ENCODE results near the gene KLHL22.

KLHL22 gene

DNA sequence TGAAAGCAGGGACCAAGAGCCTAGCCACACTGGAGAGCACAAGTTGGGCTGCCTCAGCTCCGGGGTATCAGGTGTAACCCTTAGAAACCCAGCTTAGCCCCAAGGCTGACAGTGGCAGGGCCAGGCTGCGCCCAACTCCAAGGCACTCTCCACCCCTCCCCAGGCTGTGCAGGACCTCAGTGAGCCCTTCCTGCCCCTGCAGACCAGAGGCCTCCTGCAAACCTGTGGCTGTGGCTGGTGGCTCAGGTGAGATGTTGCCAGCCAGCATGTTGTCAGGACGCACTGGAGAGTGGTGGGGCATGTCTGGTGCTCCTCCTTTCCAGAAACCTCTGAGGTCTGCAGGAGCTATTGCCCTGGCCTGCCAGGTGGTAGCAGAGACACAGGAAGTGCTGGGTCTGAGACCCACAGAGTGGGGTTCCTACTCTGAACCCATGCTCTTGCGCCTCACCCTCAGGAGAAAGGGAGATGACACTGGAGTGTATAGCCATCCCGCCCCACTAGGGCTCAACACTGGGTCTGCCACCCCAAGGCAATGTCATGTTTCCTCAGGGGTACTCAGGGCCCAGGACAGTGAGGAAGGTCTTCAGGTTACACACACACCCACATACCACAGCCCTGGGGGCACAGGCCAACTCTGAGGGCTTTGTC is 55.5 kb downstream of the KLHL22 start:
- DNase-seq = no peak
- Mint-ChIP-seq H3K9me3 (no peaks in the 10 kb centered on the region), H3K4me1 (peaks cover 9% of the 10 kb centered on the region), H3K27ac (no peak overlapping the region), H3K27me3 (peaks cover 36% of the 10 kb centered on the region), H3K4me3 (no peak overlapping the region)
- ATAC-seq = no peak

DNA sequence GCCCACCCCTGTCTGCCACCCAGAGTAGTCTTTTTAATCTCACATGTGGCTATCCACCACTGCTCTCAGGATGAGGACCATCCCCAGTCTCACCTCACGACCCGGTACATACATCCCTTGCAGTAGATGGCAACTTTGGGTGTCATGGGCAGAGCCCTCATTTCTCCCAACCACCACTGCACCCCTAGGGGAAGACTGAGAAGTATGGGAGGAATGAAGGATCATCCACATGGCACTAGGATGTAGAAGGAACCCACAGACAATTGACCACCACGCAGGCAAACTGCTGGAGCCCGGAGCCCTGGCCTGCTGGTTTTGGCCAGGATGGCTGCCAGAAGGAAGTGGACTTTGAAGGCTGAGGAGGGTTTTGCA is 56.1 kb downstream of the KLHL22 start:
- DNase-seq (no peak), ATAC-seq (no peak)
- no peak overlapping the region for H3K27ac Mint-ChIP-seq
- peaks cover 41% of the 10 kb centered on the region for H3K27me3 Mint-ChIP-seq
- H3K4me3 Mint-ChIP-seq = no peak overlapping the region
- peaks cover 9% of the 10 kb centered on the region for H3K4me1 Mint-ChIP-seq
- no peaks in the 10 kb centered on the region for H3K9me3 Mint-ChIP-seq

DNA sequence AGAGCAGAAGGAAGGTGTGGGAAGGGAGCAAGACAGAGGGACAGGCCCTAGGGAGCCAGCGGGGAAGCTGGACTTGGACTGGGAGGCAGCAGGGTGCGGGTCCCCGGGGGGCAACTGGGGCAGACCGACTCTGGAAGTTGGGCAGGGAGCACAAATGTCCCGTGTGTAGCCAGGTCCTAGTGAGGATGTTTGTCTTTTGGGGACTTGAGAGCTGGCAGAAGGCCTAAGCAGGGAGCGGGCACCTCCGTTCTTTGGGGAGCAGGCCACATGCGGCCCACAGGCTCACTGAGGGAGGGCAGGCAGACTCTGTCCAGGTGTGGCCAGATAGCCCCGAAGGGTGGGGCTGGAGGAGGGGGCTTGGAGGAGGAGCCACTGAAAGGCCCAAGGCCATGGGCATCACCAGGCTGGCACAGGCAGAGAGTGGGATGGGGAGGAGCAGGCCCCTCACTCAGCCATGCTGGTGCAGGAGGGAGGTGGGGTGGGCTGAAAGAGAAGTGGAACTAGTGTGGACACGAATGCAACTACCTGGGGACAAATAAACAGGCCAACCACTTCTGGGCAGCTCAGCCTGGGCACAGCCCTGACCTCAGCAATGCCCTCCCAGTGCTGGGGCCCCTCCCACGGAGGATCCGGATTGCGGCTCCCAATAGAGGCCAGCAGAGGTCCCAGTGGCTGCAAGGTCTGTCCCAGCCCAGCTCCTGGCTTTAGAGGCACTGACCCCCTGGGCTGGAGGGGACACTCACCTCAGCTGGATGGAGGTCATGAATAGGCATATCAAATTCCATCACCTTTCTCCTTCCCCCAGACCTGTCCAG is 56.7 kb downstream of the KLHL22 start:
- H3K27ac Mint-ChIP-seq = no peak overlapping the region

DNA sequence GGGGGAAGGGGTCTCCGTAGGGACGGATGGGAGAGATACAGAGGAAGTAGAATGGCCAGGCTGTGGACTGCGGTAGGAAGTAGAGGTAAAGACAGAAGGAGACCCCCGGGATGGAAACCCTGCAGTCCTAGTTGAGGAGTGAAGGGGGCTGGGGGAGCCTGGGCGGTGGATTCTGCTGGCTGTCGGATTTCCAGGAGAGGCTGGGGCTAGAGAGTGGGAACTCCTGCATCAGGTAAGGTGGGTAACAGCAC is 57.2 kb downstream of the KLHL22 start:
- Mint-ChIP-seq H3K27me3 (peaks cover 53% of the 10 kb centered on the region), H3K4me3 (peak overlapping the region in 1 of 2 donors; percentile 2), H3K4me1 (peaks cover 9% of the 10 kb centered on the region), H3K27ac (no peak overlapping the region), H3K9me3 (no peaks in the 10 kb centered on the region)
- ATAC-seq = no peak
- DNase-seq = no peak

More for the DNA sequence above, 56.7 kb downstream of the KLHL22 start:
- no peak for DNase-seq
- Mint-ChIP-seq H3K9me3 (no peaks in the 10 kb centered on the region), H3K4me3 (no peak overlapping the region), H3K27me3 (peaks cover 47% of the 10 kb centered on the region), H3K4me1 (peaks cover 9% of the 10 kb centered on the region)
- ATAC-seq = no peak

DNA sequence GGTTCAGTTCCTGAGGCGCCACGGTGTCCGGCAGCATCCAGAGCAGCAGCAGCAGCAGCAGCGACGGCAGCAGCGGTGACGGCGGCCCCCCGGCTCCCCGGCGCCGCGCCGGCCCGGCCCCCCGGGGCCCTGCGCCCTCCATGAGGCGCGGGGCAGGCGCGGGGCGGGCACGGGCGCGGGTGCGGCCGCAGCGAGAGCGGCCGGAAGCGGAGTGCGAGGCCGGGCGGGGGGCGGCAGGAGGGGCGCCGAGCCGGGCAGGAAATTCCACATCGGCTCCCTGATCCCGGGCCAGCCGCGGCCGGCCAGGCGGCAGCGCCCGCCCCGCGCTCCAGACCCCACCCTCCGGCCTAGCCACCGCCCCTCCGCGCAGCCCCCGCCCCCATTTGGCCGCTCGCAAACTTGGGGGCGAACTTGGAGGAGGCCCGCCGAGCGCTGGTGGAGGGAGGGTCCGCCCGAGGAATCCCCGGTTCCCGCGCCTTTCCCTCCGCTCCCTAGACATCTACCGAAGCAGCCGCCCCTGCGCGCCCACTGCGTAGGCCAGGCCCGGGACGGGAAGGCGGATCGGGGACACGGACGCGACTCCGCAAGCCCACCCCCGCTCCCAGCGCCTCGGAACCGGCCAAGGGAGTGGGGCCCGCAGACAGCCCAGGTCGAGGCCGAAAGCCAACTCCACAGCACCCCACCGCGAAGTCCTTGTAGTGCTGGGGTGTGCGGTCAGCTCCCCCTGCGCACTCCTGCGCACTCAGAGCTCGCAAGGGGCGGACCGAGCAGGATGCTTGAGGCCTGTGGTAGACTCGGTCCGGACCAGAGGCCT is 57.8 kb downstream of the KLHL22 start, which contains the start of gene SCARF2:
TSS of gene SCARF2 (minus strand) at position 213 of the 814 bp plus-strand sequence. CDS start at position 142, 71 bp downstream.
- Mint-ChIP-seq H3K4me1 (peaks cover 9% of the 10 kb centered on the region), H3K27me3 (peaks cover 58% of the 10 kb centered on the region), H3K27ac (peak within 1 kb of the TSS in 1 of 2 donors; percentile 48), H3K9me3 (no peaks in the 10 kb centered on the region), H3K4me3 (peak within 1 kb of the TSS; percentile 76 to 82)
- DNase-seq = no peak
- peak; percentile 34 for ATAC-seq

DNA sequence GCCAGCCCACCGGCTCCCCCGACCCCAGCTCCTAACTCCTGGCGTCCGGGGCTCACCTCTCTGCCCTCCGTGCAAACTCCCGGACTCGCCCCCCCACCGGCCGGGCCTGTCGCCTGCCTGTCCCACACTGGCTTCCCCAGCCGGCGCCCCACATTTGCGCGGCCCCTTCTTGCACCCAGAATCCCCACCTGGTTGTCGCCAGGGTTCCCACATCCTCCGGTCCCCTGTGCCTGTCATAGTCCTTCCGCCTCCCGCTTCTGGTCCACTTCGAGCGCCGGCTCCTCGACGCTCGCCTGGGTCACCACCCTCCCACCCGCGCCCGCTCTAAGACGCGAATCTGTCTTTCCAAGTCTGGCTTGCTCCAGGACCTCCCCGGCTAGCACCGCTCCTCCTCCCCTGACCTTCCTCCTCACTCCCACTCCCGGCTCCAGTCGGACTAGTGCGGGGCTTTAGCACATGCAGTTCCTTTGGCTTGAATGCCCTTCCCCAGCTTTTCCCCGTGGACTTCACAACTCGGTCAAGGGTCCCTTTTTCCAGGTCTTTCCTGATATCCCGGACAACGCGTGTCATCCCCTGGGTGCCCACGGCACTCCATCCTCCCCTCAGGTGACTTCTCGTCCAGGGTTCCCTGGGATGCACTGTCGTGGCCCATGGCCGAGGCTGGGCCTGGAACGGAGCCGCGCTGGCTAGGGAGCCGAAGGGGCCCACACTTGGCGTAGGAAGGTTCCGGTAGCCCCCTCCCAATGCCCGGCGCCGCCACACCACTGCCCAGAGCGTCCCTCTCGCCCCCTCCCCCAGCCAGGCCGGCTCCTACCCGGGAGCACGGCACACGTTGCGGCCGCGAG is 58.6 kb downstream of the KLHL22 start:
- DNase-seq (no peak), ATAC-seq (peak; percentile 21)
- peaks cover 66% of the 10 kb centered on the region for H3K27me3 Mint-ChIP-seq
- H3K4me3 Mint-ChIP-seq = peak overlapping the region; percentile 76 to 82
- peaks cover 12% of the 10 kb centered on the region for H3K4me1 Mint-ChIP-seq
- peak overlapping the region in 1 of 2 donors; percentile 48 for H3K27ac Mint-ChIP-seq
- no peaks in the 10 kb centered on the region for H3K9me3 Mint-ChIP-seq

DNA sequence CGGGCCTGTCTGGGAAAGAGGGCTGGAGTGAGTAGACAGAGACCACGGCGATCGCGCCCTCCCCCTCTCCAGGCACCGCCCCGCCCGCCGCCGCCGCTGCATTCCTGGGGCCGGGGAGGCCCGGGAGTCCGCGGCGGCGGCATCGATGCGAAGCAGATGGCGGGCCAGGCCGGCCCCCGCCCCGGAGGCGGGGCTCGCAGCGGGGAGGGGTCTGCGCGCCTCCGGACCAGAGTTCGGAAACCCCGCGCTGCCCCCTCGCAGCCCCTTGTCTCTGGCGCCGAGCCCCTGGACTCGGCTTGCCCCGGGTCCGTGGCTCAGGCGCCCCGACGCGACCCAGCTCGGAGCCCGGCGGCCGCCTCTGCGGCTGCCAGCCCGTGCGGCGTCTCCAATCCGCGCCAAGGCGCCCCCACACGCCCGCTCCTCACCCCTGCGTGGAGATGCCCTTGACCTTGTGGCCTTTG is 59.3 kb downstream of the KLHL22 start:
- Mint-ChIP-seq H3K4me1 (peaks cover 18% of the 10 kb centered on the region), H3K27me3 (peaks cover 71% of the 10 kb centered on the region), H3K27ac (no peak overlapping the region), H3K9me3 (no peaks in the 10 kb centered on the region), H3K4me3 (peak overlapping the region; percentile 76 to 82)
- DNase-seq = no peak
- ATAC-seq = peak; percentile 23

DNA sequence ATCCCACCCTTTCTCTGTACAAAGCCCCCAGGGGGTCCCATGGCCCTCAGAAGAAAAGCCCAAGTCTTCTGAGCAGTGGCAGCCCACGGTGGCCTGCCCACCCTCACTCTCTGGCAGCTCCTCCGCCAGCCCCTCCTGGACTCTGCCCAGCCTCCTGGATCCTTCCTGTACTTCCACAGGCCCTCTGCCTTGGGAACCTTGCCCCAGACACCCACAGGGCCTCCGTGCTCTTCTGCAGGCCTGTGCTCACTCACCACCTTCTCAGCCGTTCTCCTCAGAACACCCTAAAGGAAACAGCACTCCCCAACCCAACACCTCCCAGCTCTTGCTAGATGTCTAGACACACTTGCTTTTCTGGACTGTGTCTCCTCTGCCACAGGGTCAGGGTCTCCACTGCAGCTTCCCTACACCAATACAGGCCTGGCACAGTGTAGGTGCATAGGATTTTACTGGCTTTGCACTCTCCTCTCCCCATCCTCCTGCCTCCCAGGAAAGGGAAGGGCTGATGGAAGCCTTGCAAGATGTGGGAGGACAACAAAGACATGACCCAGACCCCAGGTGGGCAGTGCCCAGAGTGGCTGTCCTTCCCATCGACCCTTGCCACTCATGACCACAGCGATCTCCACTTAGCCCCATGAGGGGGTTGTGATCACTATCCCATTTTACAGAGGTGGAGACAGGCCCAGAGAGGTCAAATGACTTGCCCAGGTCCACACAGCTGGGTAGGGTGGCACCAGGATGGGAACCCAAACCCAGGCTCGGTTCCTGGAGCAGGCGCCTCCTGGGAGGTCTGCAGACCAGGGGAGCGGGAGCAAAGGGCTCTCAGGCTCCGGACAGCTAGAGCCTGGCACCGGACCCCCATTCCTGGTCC is 59.9 kb downstream of the KLHL22 start:
- peaks cover 77% of the 10 kb centered on the region for H3K27me3 Mint-ChIP-seq
- H3K27ac Mint-ChIP-seq = no peak overlapping the region
- DNase-seq (no peak), ATAC-seq (no peak)
- H3K4me3 Mint-ChIP-seq = peak overlapping the region in 1 of 2 donors; percentile 29
- H3K9me3 Mint-ChIP-seq = no peaks in the 10 kb centered on the region
- H3K4me1 Mint-ChIP-seq = peaks cover 24% of the 10 kb centered on the region

DNA sequence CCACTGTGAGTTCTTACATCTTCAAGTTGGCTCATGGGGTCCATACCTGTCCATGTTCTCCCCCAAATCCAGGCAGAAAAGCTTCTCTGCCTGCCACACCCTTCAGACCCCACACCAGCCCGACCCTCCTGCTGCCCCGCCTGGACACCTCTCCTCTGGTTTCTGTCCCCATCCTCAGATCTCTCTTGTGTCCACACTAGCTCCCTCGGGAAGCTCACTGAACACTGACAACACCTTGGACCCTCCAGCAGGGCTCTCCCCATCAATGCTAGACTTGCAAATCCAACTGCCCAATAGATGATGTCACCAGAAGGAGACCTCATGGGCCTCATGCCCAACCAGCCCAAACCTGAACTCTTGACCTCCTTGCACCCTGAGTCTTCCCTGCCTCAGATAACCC is 60.8 kb downstream of the KLHL22 start:
- H3K4me1 Mint-ChIP-seq = peaks cover 33% of the 10 kb centered on the region
- ATAC-seq = no peak
- no peak overlapping the region for H3K27ac Mint-ChIP-seq
- peaks cover 86% of the 10 kb centered on the region for H3K27me3 Mint-ChIP-seq
- no peak for DNase-seq
- no peaks in the 10 kb centered on the region for H3K9me3 Mint-ChIP-seq
- no peak overlapping the region for H3K4me3 Mint-ChIP-seq

DNA sequence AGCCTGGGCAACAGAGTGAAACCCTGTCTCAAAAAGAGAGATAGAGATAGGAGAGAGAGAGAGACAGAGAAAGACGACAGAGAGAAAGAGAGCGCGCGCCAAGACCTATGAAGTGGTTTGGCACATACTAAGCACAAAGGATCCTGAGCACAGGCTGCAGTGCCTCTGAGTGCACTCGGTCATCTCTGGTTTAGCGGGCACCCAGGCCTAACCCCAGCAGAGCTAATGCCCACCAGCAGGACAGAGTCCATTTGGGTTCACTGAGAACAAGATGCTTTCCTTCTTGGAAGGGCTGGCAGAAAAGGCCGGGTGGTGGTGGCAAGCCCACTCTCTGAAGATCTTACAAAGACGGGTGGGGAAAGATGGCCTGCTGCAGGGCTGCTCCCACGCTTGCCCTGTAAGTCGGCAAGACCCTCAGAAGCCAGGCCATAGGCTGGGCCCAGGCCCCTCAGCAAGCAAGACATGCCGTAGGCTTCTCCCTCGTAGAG is 61.3 kb downstream of the KLHL22 start:
- no peaks in the 10 kb centered on the region for H3K9me3 Mint-ChIP-seq
- peaks cover 37% of the 10 kb centered on the region for H3K4me1 Mint-ChIP-seq
- DNase-seq = no peak
- H3K27ac Mint-ChIP-seq = no peak overlapping the region
- no peak overlapping the region for H3K4me3 Mint-ChIP-seq
- H3K27me3 Mint-ChIP-seq = peaks cover 90% of the 10 kb centered on the region
- ATAC-seq = no peak

DNA sequence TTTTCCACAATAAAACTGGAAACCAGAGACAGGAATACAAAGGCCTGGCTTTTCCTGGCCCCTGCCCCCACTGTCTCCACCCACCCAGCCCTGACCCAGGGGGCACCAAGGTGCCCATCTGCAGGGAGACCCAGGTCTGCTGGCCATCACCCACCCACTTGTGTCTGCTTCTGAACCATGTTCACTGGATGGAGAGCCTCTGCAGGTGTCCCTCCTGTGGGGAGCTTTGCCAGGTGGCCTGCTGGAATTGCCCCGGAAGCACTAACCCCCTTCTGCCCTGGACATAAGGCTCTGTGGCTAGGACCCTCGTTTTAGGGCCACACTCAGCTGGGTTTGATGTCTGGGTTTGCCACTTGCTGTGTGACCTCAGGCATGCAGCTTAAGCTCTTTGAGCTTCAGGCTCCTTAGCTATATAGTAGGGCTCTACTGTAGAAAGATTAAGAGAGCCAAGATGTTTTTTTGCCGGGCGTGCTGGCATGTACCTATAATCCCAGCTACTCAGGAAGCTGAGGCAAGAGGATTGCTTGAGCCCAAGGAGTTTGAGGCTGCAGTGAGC is 61.8 kb downstream of the KLHL22 start:
- H3K4me1 Mint-ChIP-seq = peaks cover 43% of the 10 kb centered on the region
- no peak overlapping the region for H3K27ac Mint-ChIP-seq
- H3K27me3 Mint-ChIP-seq = peaks cover 95% of the 10 kb centered on the region
- no peak for ATAC-seq
- no peak for DNase-seq
- H3K9me3 Mint-ChIP-seq = no peaks in the 10 kb centered on the region
- no peak overlapping the region for H3K4me3 Mint-ChIP-seq

DNA sequence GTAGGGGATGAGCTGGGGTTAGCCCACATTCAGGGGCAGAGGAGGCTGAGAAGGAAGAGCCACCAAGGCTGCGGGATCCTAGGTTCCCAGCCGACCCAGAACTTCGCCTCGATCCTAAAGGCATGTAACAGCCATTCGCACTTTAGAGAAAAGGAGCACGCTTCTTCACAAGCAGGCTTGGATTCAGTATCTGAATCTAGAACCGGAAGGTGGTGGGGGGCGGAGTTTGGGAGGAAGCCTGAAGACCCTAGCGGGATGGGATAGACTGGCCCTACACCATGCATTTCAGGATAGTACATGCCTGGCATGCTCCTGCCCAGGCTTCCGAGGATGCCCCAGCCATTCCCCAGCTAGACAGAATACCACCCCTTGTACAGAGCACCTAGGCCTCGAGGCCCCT is 62.4 kb downstream of the KLHL22 start:
- ATAC-seq = no peak
- no peak overlapping the region for H3K4me3 Mint-ChIP-seq
- peaks cover 45% of the 10 kb centered on the region for H3K4me1 Mint-ChIP-seq
- peaks cover 95% of the 10 kb centered on the region for H3K27me3 Mint-ChIP-seq
- no peak for DNase-seq
- no peaks in the 10 kb centered on the region for H3K9me3 Mint-ChIP-seq
- H3K27ac Mint-ChIP-seq = no peak overlapping the region

DNA sequence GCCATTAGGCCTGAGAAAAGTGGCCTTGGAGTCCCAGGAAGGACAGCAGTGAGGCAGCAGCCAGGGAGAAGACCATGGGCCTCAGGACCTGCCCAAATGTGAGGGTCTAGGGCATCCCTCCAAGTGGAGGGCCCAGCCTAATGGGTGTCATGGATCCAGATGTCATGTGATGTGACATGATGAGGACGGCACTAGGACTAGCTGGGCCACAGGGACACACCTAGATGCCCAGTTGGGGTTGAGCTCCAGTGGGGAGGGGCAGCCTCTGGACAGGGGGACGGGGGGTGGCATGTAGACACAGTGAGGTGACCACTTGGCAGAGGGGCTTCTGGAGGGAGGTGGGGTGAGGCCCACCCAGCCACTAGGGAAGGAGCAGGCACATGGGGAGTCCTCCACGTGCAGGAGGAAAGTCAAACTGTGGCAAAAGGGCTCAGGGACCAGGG is 63.3 kb downstream of the KLHL22 start:
- Mint-ChIP-seq H3K27me3 (peaks cover 98% of the 10 kb centered on the region), H3K4me1 (peaks cover 43% of the 10 kb centered on the region), H3K27ac (no peak overlapping the region), H3K4me3 (peak overlapping the region; percentile 63 to 76), H3K9me3 (no peaks in the 10 kb centered on the region)
- ATAC-seq (no peak), DNase-seq (no peak)
